Skeletal muscle cell (primary cell): ENCODE data around the gene FZR1.
"Not testable (repeated sequence)": the region's sequence is repeated elsewhere in the genome, so short reads cannot be mapped to it uniquely, and the experiment has no call there.

Source experiments
- DNase-seq: peaks from one replicate; pipeline ENCODE4 v3.0.0-alpha.2; 2010; ENCODE audit warnings: low read depth
- H3K4me3 ChIP-seq: 2 replicates; pipeline ENCODE4 v1.5.1; 2011; ENCODE audit warnings: low read depth, mild to moderate bottlenecking, control low read depth, low read length, moderate library complexity

The FZR1 gene

GRCh38 chr19:3492919-3493318, 13.2 kb upstream of the FZR1 start:
- no peak for DNase-seq
- no peak overlapping the region for H3K4me3 ChIP-seq

- DNase-seq, result no peak
- no peak overlapping the region for H3K4me3 ChIP-seq
Measured at GRCh38 chr19:3493651-3494050, 12.5 kb upstream of the FZR1 start.

DNA sequence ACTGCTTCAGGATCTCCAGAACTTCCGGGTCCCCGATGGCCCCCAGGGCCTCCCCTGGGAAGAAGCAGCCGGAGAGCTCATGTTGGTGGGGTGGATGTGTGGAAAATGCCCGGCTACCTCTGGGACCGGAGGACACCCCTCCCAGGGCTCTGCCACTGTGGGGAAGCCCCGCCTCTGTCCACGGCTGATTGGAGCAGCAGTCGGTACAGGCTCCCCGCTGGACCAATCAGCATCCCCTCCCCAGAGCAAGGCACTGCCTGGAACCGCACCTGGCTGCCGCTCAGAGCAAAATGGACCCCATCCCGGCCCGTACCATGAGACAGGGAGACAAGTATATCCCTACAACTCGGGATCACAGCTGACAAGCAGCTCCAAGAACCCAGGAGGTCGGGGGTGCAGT, 12.1 kb upstream of the FZR1 start:
- no peak overlapping the region for H3K4me3 ChIP-seq
- no peak for DNase-seq

DNA sequence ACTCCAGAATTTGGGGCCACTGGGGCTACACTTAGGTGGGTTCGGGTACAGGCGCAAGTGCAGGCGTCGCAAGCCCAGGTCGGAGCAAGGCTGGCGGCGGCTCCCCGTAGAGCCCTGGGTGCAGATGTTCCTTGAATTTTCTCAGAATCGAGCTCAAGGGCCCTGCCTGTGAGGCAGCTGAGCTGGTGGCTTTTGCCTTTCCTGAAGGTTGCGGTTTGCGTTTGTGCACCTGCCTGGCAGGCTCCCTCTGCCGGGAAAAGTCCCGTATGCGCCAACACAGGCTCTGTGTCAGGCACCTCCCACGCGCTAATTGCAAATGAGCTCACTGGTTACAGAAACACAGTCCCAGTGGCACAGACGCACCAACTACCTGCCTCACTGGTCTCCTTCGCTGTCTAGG, 11.6 kb upstream of the FZR1 start:
- no peak overlapping the region for H3K4me3 ChIP-seq
- DNase-seq, result no peak

DNA sequence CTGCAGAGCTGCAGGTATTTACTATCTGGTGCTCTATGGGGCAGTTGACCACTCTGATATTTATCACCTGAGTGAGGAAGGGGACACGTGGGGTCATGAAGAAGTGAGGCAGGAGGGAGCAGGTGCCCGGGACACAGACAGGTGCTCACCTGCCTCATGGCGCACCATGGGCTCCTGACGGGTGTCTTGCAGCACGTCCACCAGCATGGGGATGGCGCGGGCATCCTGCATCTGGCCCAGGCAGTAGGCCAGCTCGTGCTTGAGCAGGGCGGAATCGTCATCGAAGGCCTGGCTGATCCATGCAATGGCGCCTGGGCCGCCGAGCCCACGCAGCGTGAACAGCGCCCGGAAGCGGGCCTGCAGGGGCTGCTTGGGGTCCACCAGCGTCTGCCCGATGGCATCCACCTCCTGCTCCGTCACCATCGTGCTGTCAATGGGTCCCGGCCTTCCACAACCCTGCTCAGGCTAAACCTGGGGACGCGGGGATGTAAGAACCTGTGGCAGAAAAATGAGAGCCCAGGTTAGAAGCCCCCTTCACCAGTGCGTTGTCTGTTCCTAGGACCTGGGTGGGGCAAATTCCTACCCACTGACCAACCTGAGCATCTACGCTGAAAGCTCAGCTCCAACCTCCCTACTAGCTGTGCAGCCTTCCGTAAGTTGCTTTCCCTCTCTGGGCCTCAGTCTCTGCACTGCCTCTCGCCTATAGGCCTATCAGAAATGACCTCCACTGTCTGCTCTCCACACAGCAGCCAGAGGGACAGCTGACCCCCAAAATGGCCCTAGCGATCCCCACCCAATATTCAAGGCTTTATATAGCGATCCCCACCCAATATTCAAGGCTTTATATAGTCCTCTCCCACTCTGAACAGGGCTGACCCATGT, 9.5 kb upstream of the FZR1 start:
- DNase-seq, result no peak
- H3K4me3 ChIP-seq, result no peak overlapping the region

- no peak for DNase-seq
- H3K4me3 ChIP-seq, result no peak overlapping the region
Measured at GRCh38 chr19:3497757-3498520, 8.2 kb upstream of the FZR1 start.

- DNase-seq, result no peak
- peak overlapping the region; percentile 96 for H3K4me3 ChIP-seq
Measured at GRCh38 chr19:3499738-3500428, 6.2 kb upstream of the FZR1 start.

DNA sequence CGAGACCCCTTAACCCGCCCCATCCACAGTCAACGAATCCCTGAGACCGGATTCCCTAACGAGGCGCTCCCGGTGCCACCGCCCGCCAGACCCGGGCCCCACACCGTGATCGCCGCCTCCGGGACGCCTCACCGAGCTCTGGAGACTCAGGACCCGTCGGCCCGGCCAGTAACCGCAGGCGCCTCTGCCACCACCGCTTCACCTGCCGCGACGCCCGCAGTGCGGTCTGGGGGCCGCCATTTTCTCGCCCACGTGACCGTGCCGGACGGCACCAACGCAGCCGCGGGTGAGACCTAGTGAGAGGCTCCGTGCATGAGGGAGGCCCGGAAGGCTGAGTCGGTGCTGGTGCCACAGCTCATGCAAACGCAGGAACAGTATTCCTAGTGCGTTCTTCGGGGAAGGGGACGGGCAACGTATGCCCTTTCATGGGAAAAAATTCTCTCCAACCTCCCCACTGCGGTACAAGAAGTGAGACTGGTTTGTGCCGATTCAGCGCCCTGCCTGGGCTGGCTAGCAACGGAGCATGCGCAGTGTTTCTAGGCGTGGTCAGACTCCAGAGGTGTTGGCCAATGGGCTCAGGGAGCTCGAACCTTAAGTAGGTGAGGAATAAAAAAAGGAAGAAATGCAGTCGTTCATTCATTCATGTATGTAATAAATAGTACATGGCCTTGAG, 5.5 kb upstream of the FZR1 start, which contains the start of gene DOHH:
Gene DOHH (minus strand): TSS at position 246 of the 673 bp plus-strand sequence. CDS start 3,860 bp downstream, outside the sequence.
- peak within 1 kb of the TSS; percentile 96 for H3K4me3 ChIP-seq
- peak; percentile 87 for DNase-seq

- DNase-seq, result no peak
- no peak overlapping the region for H3K4me3 ChIP-seq
Measured at GRCh38 chr19:3501780-3502179, 4.3 kb upstream of the FZR1 start.

DNA sequence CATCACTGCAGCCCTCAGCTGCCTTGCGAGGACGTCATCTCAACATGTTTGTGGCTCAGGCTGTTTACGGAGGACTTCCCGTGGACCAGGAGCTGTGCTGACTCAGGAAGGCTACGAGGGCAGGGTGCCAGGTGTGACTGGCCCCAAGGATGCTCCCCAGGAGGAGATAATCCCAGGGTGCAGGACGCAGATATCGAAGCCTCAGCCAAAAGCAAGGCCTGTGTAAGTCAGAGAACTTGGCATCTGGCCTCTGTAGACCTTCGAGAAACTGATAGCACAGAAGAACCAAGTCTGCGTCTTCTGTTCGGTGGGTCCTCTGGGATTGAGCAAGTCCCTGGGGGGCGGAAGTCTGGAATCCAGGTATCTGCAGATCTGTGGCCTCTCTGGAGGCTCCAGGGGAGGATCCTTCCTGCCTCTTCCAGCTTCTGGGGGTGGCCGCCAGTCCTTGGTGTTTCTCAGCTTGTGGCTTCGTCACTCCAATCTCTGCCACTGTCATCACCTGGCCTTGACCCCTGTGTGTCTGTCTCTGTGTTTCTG, 3.0 kb upstream of the FZR1 start:
- no peak overlapping the region for H3K4me3 ChIP-seq
- DNase-seq, result no peak

GRCh38 chr19:3504735-3505134, 1.4 kb upstream of the FZR1 start:
- no peak overlapping the region for H3K4me3 ChIP-seq
- no peak for DNase-seq

GRCh38 chr19:3506384-3507340, 551 bp downstream of the FZR1 start:
- no peak for DNase-seq
- peak overlapping the region; percentile 82 for H3K4me3 ChIP-seq

- DNase-seq, result no peak
- H3K4me3 ChIP-seq, result peak overlapping the region; percentile 82
Measured at GRCh38 chr19:3507371-3508120, 1.4 kb downstream of the FZR1 start.

DNA sequence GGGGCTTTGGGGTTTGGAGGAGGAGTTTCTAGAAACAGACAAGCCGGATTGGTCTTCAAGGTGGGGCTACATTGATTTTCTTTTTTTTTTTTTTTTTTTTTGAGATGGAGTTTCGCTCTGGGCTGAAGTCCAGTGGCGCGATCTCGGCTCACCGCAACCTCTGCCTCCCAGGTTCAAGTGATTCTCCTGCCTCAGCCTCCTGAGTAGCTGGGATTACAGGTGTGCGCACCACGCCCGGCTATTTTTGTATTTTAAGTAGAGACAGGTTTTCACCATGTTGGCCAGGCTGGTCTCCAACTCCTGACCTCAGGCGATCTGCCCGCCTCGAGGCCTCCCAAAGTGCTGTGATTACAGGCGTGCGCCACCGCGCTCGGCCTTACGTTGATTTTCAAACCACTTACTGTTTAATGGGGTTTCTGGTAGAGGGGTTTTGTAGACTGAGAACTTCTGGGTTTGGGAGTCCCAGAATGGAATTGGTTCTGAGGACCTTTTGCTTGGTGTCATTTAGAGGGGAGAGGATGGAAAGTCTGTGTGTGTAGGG, 2.1 kb downstream of the FZR1 start:
- DNase-seq, H3K4me3 ChIP-seq: not testable (repeated sequence)

- DNase-seq, result no peak
- no peak overlapping the region for H3K4me3 ChIP-seq
Measured at GRCh38 chr19:3508771-3509535, 2.8 kb downstream of the FZR1 start.

- DNase-seq, result no peak
Measured at GRCh38 chr19:3509566-3509989, 3.5 kb downstream of the FZR1 start.

More at GRCh38 chr19:3509566-3509989, 3.5 kb downstream of the FZR1 start:
- no peak overlapping the region for H3K4me3 ChIP-seq
